Neural cell (in vitro differentiated cells): ENCODE data around the gene GIMAP6. TPM values are rescaled to one million over a fixed set of nuclear protein-coding genes. Genes with fewer than 3 reads are reported as not detected.

Experiments
- H2AFZ ChIP-seq: fragments of 200-600, 300-800 bp; sonication (generic), shearing (Covaris generic); 2 replicates; pipeline ENCODE4 v1.6.0; 2014; ENCODE audit warnings: low read depth, mild to moderate bottlenecking, antibody characterized with exemption, low read length, moderate library complexity
- H3F3A ChIP-seq: fragments of 200-600 bp; shearing (Covaris generic); 2 replicates; pipeline ENCODE4 v1.6.1; 2016; ENCODE audit warnings: mild to moderate bottlenecking, moderate library complexity, mixed read lengths, antibody characterized with exemption, low read length; ENCODE audit not compliant: insufficient read depth, poor library complexity, severe bottlenecking
- H3K27ac ChIP-seq: fragments of 200-600, 300-800 bp; sonication (generic), shearing (Covaris generic); 2 replicates; pipeline ENCODE4 v1.5.1; 2014; ENCODE audit warnings: mild to moderate bottlenecking, low read length, moderate library complexity
- H3K27me3 ChIP-seq: fragments of 300-800, 200-600 bp; sonication (generic), shearing (Covaris generic); 2 replicates; pipeline ENCODE4 v1.6.0; 2014; ENCODE audit warnings: mild to moderate bottlenecking, low read depth, low read length, moderate library complexity; ENCODE audit not compliant: insufficient read depth
- H3K36me3 ChIP-seq: fragments of 300-800, 200-600 bp; sonication (generic), shearing (Covaris generic); 2 replicates; pipeline ENCODE4 v1.5.1; 2014; ENCODE audit warnings: mild to moderate bottlenecking, antibody characterized with exemption, low read length, moderate library complexity; ENCODE audit not compliant: insufficient read depth
- H3K4me2 ChIP-seq: fragments of 300-800, 200-600 bp; sonication (generic), shearing (Covaris generic); 2 replicates; pipeline ENCODE4 v1.6.0; 2014; ENCODE audit warnings: mild to moderate bottlenecking, low read length
- H3K4me3 ChIP-seq: fragments of 300-800, 200-600 bp; sonication (generic), shearing (Covaris generic); 2 replicates; pipeline ENCODE4 v1.5.1; 2014; ENCODE audit warnings: mild to moderate bottlenecking, low read length, moderate library complexity
- H3K79me2 ChIP-seq: fragments of 200-600 bp; shearing (Covaris generic); replicated peaks from 2 replicates; pipeline ENCODE4 v1.6.0; 2014; ENCODE audit warnings: mild to moderate bottlenecking, low read length, moderate library complexity; ENCODE audit not compliant: insufficient read depth
- H3K9ac ChIP-seq: fragments of 300-800, 200-600 bp; sonication (generic), shearing (Covaris generic); 2 replicates; pipeline ENCODE4 v1.6.1; 2016; ENCODE audit warnings: mild to moderate bottlenecking, low read length, mixed read lengths
- H3K9me2 ChIP-seq: fragments of 200-600 bp; shearing (Covaris generic); 2 replicates; pipeline ENCODE4 v1.6.1; 2016; ENCODE audit warnings: mild to moderate bottlenecking, low read length, mixed read lengths; ENCODE audit not compliant: insufficient read depth
- H3K9me3 ChIP-seq: fragments of 200-600, 300-800 bp; sonication (generic), shearing (Covaris generic); 2 replicates; pipeline ENCODE4 v1.6.1; 2016; ENCODE audit warnings: mild to moderate bottlenecking, mixed run types, low read length, moderate library complexity, mixed read lengths
- H4K20me1 ChIP-seq: fragments of 200-600 bp; shearing (Covaris generic); 2 replicates; pipeline ENCODE4 v1.6.1; 2016; ENCODE audit warnings: mild to moderate bottlenecking, mixed run types; ENCODE audit not compliant: insufficient read depth
- EP300 ChIP-seq: fragments of 450-650 bp; conservative IDR thresholded peaks from 2 replicates; pipeline ENCODE4 v1.6.1; 2014; ENCODE audit warnings: antibody characterized with exemption, mild to moderate bottlenecking, moderate library complexity; ENCODE audit not compliant: poor library complexity, severe bottlenecking
- EZH2 ChIP-seq: fragments of 200-600, 300-800 bp; shearing (Covaris generic), sonication (generic); IDR thresholded peaks from 2 replicates; pipeline ENCODE4 v1.6.1; 2014; ENCODE audit warnings: antibody characterized with exemption, low read length, borderline replicate concordance, mild to moderate bottlenecking; ENCODE audit not compliant: insufficient read depth, poor library complexity, severe bottlenecking
- MXI1 ChIP-seq: fragments of 450-650 bp; conservative IDR thresholded peaks from 2 replicates; pipeline ENCODE4 v1.6.1; 2014; ENCODE audit warnings: antibody characterized with exemption, mild to moderate bottlenecking; ENCODE audit not compliant: poor library complexity, severe bottlenecking
- POLR2AphosphoS5 ChIP-seq: IDR thresholded peaks from 2 replicates; pipeline ENCODE4 v1.6.1; 2012
- RAD21 ChIP-seq: fragments of 450-650 bp; conservative IDR thresholded peaks from 2 replicates; pipeline ENCODE4 v1.6.1; 2014; ENCODE audit warnings: antibody characterized with exemption, mild to moderate bottlenecking, moderate library complexity
- SMC3 ChIP-seq: fragments of 450-650 bp; conservative IDR thresholded peaks from 2 replicates; pipeline ENCODE4 v1.6.1; 2014; ENCODE audit warnings: antibody characterized with exemption, mild to moderate bottlenecking, moderate library complexity; ENCODE audit not compliant: poor library complexity
- TAF1 ChIP-seq: IDR thresholded peaks from 2 replicates; pipeline ENCODE4 v1.6.1; 2012; ENCODE audit warnings: low read depth
- polyA plus RNA-seq: library from polyadenylated mRNA; depleted of rRNA; stranded (reverse); fragments of >200 nt; gene quantifications from 2 replicates; pipeline ENCODE4 v1.2.3, GENCODE V29; 2014
- TF ChIP-seq, protein P1 (sequence below): fragments of 450-650 bp; IDR thresholded peaks from 2 replicates; pipeline ENCODE4 v1.5.1; 2014; ENCODE audit warnings: antibody characterized with exemption, mild to moderate bottlenecking, moderate library complexity; ENCODE audit not compliant: poor library complexity, severe bottlenecking
- TF ChIP-seq, protein P2 (sequence below): IDR thresholded peaks from 2 replicates; pipeline ENCODE4 v1.6.1; 2012; ENCODE audit warnings: borderline replicate concordance

GIMAP6 gene
- polyA plus RNA-seq, 1 donor from 2014 or later = not detected

DNA sequence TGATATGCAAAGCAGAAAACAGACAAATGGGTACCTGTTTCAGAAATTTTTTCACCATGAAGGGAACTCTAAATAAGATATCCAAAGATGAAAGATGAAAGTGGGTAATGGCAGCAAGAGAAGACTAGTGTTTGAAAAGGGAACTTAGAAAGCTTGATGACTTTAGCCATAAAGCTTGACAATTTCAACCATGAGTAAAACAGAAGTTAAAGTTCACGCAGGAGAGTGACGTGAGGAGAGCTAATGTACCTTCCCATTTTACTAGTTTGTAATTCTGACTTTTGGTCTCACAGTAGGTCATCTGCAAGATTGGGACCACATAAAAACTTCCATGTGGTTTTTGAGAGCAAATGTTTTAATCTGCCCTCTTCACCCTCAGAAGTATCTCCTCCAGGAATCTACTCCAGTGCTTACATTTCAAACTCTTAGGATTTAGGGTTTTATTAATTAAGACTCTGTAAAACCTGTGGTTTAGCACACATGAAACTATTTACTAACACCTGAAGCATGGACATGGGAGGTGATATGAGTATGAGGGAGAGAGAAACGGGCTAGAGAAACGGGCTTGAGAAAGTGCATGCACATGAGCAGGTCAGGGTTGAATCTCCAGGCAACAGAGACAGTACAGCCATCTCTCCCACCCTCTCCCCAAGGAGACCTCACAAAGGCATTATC, 28.9 kb upstream of the GIMAP6 start:
- Histone ChIP-seq H3K9ac (no peak overlapping the region), H3K79me2 (no peaks in the 10 kb centered on the region)

DNA sequence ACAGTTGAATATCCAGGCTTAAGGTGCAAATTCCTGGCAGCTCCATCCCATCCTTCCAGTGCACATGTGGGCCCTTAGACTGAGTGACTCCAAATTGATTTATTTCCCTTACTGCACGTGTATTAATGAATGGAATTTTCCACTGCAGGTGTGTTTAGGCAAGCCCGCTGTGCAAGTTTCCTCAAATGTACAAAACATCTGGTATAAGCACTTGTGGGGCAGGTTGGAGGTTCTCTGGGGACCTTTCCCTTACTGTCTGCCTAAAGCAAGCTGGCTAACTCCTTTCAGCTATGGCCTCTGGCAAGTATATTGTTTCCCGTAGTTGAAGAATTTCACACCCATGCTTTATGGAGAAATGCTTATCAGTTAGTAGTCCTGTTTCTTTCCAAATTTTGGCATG, 25.3 kb upstream of the GIMAP6 start:
- no peaks in the 10 kb centered on the region for H3K27me3 ChIP-seq
- no peak overlapping the region for H3K4me3 ChIP-seq
- no peaks in the 10 kb centered on the region for H3K9me2 ChIP-seq
- H3K27ac ChIP-seq = no peak overlapping the region
- H3K9me3 ChIP-seq = no peaks in the 10 kb centered on the region
- H3K4me2 ChIP-seq = no peak overlapping the region
- no peaks in the 10 kb centered on the region for H3K79me2 ChIP-seq
- no peaks in the 10 kb centered on the region for H3K36me3 ChIP-seq
- TF ChIP-seq EZH2 = no peak
- no peak for TF ChIP-seq SMC3
- TF ChIP-seq TAF1 = no peak
- TF ChIP-seq POLR2AphosphoS5 = no peak
- TF ChIP-seq EP300 = no peak
- TF ChIP-seq, protein P1, sequence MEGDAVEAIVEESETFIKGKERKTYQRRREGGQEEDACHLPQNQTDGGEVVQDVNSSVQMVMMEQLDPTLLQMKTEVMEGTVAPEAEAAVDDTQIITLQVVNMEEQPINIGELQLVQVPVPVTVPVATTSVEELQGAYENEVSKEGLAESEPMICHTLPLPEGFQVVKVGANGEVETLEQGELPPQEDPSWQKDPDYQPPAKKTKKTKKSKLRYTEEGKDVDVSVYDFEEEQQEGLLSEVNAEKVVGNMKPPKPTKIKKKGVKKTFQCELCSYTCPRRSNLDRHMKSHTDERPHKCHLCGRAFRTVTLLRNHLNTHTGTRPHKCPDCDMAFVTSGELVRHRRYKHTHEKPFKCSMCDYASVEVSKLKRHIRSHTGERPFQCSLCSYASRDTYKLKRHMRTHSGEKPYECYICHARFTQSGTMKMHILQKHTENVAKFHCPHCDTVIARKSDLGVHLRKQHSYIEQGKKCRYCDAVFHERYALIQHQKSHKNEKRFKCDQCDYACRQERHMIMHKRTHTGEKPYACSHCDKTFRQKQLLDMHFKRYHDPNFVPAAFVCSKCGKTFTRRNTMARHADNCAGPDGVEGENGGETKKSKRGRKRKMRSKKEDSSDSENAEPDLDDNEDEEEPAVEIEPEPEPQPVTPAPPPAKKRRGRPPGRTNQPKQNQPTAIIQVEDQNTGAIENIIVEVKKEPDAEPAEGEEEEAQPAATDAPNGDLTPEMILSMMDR = no peak
- no peak for TF ChIP-seq MXI1
- TF ChIP-seq, protein P2, sequence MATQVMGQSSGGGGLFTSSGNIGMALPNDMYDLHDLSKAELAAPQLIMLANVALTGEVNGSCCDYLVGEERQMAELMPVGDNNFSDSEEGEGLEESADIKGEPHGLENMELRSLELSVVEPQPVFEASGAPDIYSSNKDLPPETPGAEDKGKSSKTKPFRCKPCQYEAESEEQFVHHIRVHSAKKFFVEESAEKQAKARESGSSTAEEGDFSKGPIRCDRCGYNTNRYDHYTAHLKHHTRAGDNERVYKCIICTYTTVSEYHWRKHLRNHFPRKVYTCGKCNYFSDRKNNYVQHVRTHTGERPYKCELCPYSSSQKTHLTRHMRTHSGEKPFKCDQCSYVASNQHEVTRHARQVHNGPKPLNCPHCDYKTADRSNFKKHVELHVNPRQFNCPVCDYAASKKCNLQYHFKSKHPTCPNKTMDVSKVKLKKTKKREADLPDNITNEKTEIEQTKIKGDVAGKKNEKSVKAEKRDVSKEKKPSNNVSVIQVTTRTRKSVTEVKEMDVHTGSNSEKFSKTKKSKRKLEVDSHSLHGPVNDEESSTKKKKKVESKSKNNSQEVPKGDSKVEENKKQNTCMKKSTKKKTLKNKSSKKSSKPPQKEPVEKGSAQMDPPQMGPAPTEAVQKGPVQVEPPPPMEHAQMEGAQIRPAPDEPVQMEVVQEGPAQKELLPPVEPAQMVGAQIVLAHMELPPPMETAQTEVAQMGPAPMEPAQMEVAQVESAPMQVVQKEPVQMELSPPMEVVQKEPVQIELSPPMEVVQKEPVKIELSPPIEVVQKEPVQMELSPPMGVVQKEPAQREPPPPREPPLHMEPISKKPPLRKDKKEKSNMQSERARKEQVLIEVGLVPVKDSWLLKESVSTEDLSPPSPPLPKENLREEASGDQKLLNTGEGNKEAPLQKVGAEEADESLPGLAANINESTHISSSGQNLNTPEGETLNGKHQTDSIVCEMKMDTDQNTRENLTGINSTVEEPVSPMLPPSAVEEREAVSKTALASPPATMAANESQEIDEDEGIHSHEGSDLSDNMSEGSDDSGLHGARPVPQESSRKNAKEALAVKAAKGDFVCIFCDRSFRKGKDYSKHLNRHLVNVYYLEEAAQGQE = no peak
- TF ChIP-seq RAD21 = no peak
- H2AFZ ChIP-seq = no peak overlapping the region
- H3K9ac ChIP-seq = no peak overlapping the region
- H4K20me1 ChIP-seq = no peaks in the 10 kb centered on the region
- no peaks in the 10 kb centered on the region for H3F3A ChIP-seq

More for the DNA sequence above, 28.9 kb upstream of the GIMAP6 start:
- no peaks in the 10 kb centered on the region for H3K27me3 ChIP-seq
- H3K9me3 ChIP-seq = no peaks in the 10 kb centered on the region
- no peak overlapping the region for H2AFZ ChIP-seq
- no peak for TF ChIP-seq POLR2AphosphoS5
- no peak for TF ChIP-seq RAD21
- no peak for TF ChIP-seq SMC3
- TF ChIP-seq, protein P1 = no peak
- H3K4me2 ChIP-seq = no peak overlapping the region
- no peaks in the 10 kb centered on the region for H3F3A ChIP-seq
- no peak overlapping the region for H3K27ac ChIP-seq
- H3K9me2 ChIP-seq = no peaks in the 10 kb centered on the region
- H3K36me3 ChIP-seq = no peaks in the 10 kb centered on the region
- H3K4me3 ChIP-seq = no peak overlapping the region
- H4K20me1 ChIP-seq = no peaks in the 10 kb centered on the region
